OCI-LY1 (cell line): ENCODE measurements around the gene TDRD5.

Experiments used
- CTCF ChIP-seq: fragments of 200-600 bp; sonication (generic), shearing (Covaris generic); IDR thresholded peaks from 2 replicates; pipeline ENCODE4 v1.5.1; 2017; ENCODE audit warnings: mild to moderate bottlenecking, antibody characterized with exemption, low read length, moderate library complexity, mixed read lengths
- EZH2 ChIP-seq: fragments of 200-600 bp; sonication (generic), shearing (Covaris generic); IDR thresholded peaks from 2 replicates; pipeline ENCODE4 v1.8.0; 2017; ENCODE audit warnings: borderline replicate concordance, mixed run types, mild to moderate bottlenecking, antibody characterized with exemption, low read length, moderate library complexity, mixed read lengths

GRCh38 chr1:179708434-179709195 is 117.0 kb downstream of the TDRD5 start:
- TF ChIP-seq CTCF (no peak), EZH2 (no peak)
